HepG2 (cell line): ENCODE data around the gene GGA1. TPM values are rescaled to one million over a fixed set of nuclear protein-coding genes. Genes with fewer than 3 reads are reported as not detected.

ENCODE experiments used
- CENPT ChIP-seq: sonication (generic); formaldehyde crosslinking; IDR thresholded peaks from 2 replicates; pipeline ENCODE4 v1.8.0; 2022; ENCODE audit warnings: low read depth, mild to moderate bottlenecking, moderate library complexity, missing genetic modification reagents
- CENPX ChIP-seq: sonication (generic); formaldehyde crosslinking; IDR thresholded peaks from 2 replicates; pipeline ENCODE4 v1.9.0; 2021; ENCODE audit warnings: mild to moderate bottlenecking, missing genetic modification reagents, moderate library complexity
- FOXK2 ChIP-seq: fragments of 450-650 bp; IDR thresholded peaks from 2 replicates; pipeline ENCODE4 v1.6.1; 2016
- HCFC1 ChIP-seq: fragments of 150-350 bp; IDR thresholded peaks from 2 replicates; pipeline ENCODE4 v1.6.1; 2014; ENCODE audit warnings: low read depth, low read length
- IKZF4 ChIP-seq: sonication (generic); formaldehyde crosslinking; IDR thresholded peaks from 2 replicates; pipeline ENCODE4 v1.5.1; 2020; ENCODE audit warnings: borderline replicate concordance, mild to moderate bottlenecking, low read depth, missing genetic modification reagents; ENCODE audit errors: not compliant biosample characterization
- NCOR1 ChIP-seq: fragments of 200-600 bp; sonication (generic); IDR thresholded peaks from 2 replicates; pipeline ENCODE4 v1.7.0; 2017; ENCODE audit warnings: antibody characterized with exemption, low read length, borderline replicate concordance
- NFE2L1 ChIP-seq: sonication (generic); formaldehyde crosslinking; IDR thresholded peaks from 2 replicates; pipeline ENCODE4 v1.4.0; 2020; ENCODE audit warnings: missing genetic modification reagents, mild to moderate bottlenecking, borderline replicate concordance
- NR2F2 ChIP-seq: IDR thresholded peaks from 2 replicates; pipeline ENCODE4 v1.6.1; 2012; ENCODE audit warnings: low read depth, inconsistent platforms, borderline replicate concordance
- NRL ChIP-seq: sonication (generic); formaldehyde crosslinking; IDR thresholded peaks from 2 replicates; pipeline ENCODE4 v1.5.0; 2020; ENCODE audit warnings: missing genetic modification reagents, mild to moderate bottlenecking, moderate library complexity, borderline replicate concordance
- SKI ChIP-seq: fragments of 450-650 bp; IDR thresholded peaks from one replicate; pipeline ENCODE4 v1.6.1; 2018; ENCODE audit warnings: mild to moderate bottlenecking; ENCODE audit not compliant: partially characterized antibody
- ZBTB7B ChIP-seq: sonication (generic); formaldehyde crosslinking; IDR thresholded peaks from 2 replicates; pipeline ENCODE4 v1.4.0; 2020; ENCODE audit warnings: missing genetic modification reagents
- ZNF225 ChIP-seq: sonication (generic); formaldehyde crosslinking; IDR thresholded peaks from 2 replicates; pipeline ENCODE4 v1.4.0; 2020; ENCODE audit warnings: mild to moderate bottlenecking, missing genetic modification reagents
- ZNF274 ChIP-seq: sonication (generic); formaldehyde crosslinking; IDR thresholded peaks from 2 replicates; pipeline ENCODE4 v1.5.1; 2020; ENCODE audit warnings: mild to moderate bottlenecking, missing genetic modification reagents
- ZNF326 ChIP-seq: sonication (generic); formaldehyde crosslinking; IDR thresholded peaks from 2 replicates; pipeline ENCODE4 v1.4.0; 2020; ENCODE audit warnings: missing genetic modification reagents, borderline replicate concordance
- ZNF549 ChIP-seq: sonication (generic); formaldehyde crosslinking; IDR thresholded peaks from 2 replicates; pipeline ENCODE4 v1.5.0; 2020; ENCODE audit warnings: missing genetic modification reagents
- ZNF776 ChIP-seq: sonication (generic); formaldehyde crosslinking; IDR thresholded peaks from 2 replicates; pipeline ENCODE4 v1.4.0; 2020; ENCODE audit warnings: mild to moderate bottlenecking, missing genetic modification reagents
- polyA plus RNA-seq, 8 experiments: library from polyadenylated mRNA; depleted of rRNA in 3 of 8; stranded (reverse) in 7 of 8; unstranded in 1 of 8; fragments of >200 nt; fragmentation: Illumina TruSeq in 4 of 8; extraction: Trizol in 4 of 8; gene quantifications; 2 replicates each; pipeline versions ENCODE4 v1.2.1 to v1.2.3, GENCODE V29; 2011 to 2016; ENCODE audit warnings: low read depth in 4 of 8, missing spikeins in 1 of 8, mixed read lengths in 1 of 8; ENCODE audit not compliant: insufficient read depth in 1 of 8
- total RNA-seq, 5 experiments: library from RNA; depleted of rRNA; stranded (reverse); fragments of >200 nt; fragmentation: Illumina TruSeq; extraction: Trizol; gene quantifications; 2 replicates each; pipeline ENCODE4 v1.2.3, GENCODE V29; 2016; ENCODE audit warnings: low read depth in 1 of 5
- TF ChIP-seq, protein P1 (sequence below): sonication (generic); formaldehyde crosslinking; IDR thresholded peaks from 2 replicates; pipeline ENCODE4 v1.4.0; 2020; ENCODE audit warnings: mild to moderate bottlenecking, missing genetic modification reagents
- TF ChIP-seq, protein P2 (sequence below): sonication (generic); formaldehyde crosslinking; IDR thresholded peaks from 2 replicates; pipeline ENCODE4 v1.5.0; 2020; ENCODE audit warnings: missing genetic modification reagents, mild to moderate bottlenecking, borderline replicate concordance
- TF ChIP-seq, protein P3 (sequence below): IDR thresholded peaks from 2 replicates; pipeline ENCODE4 v1.6.1; 2016; ENCODE audit warnings: mild to moderate bottlenecking, missing biosample characterization, missing genetic modification reagents
- TF ChIP-seq, protein P4 (sequence below): sonication (generic); formaldehyde crosslinking; IDR thresholded peaks from 2 replicates; pipeline ENCODE4 v1.5.0; 2020; ENCODE audit warnings: missing genetic modification reagents

GGA1 gene
- total and polyA plus RNA-seq, 2 of the 13 experiments (the other 11 are each of a cell fraction or from before 2014, with no cell fraction given): 29.1 to 87.2 TPM

DNA sequence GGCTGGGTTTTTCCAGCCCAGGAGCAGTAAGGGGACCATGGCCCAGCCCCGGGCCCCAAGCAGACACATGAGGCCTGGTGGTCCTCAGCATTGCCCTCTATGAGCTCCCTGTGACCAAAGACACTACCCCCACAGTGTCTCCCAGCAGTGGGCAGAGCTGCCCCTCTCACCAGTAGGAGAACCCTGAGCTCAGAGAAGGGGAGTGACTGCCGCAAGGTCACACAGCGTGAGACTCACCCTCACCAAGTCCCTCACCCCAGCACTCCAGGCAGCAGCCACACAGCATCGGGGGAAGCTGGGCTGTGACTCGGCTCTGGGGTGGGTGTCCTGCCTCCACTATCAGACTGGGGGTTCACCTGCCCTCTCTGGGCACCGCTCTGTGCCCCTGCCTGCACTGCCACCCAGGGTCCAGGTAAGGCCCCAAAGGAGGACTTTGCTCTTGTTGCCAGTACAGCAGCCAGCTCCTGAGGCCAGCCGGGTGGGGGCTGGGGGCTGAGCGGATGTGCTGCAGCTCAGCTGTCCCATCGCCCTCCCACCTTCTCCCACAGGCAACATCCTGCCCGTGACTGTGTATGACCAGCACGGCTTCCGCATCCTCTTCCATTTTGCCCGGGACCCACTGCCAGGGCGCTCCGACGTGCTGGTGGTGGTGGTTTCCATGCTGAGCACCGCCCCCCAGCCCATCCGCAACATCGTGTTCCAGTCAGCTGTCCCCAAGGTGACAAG is 23.0 kb downstream of the GGA1 start (continued):
- TF ChIP-seq, protein P1, sequence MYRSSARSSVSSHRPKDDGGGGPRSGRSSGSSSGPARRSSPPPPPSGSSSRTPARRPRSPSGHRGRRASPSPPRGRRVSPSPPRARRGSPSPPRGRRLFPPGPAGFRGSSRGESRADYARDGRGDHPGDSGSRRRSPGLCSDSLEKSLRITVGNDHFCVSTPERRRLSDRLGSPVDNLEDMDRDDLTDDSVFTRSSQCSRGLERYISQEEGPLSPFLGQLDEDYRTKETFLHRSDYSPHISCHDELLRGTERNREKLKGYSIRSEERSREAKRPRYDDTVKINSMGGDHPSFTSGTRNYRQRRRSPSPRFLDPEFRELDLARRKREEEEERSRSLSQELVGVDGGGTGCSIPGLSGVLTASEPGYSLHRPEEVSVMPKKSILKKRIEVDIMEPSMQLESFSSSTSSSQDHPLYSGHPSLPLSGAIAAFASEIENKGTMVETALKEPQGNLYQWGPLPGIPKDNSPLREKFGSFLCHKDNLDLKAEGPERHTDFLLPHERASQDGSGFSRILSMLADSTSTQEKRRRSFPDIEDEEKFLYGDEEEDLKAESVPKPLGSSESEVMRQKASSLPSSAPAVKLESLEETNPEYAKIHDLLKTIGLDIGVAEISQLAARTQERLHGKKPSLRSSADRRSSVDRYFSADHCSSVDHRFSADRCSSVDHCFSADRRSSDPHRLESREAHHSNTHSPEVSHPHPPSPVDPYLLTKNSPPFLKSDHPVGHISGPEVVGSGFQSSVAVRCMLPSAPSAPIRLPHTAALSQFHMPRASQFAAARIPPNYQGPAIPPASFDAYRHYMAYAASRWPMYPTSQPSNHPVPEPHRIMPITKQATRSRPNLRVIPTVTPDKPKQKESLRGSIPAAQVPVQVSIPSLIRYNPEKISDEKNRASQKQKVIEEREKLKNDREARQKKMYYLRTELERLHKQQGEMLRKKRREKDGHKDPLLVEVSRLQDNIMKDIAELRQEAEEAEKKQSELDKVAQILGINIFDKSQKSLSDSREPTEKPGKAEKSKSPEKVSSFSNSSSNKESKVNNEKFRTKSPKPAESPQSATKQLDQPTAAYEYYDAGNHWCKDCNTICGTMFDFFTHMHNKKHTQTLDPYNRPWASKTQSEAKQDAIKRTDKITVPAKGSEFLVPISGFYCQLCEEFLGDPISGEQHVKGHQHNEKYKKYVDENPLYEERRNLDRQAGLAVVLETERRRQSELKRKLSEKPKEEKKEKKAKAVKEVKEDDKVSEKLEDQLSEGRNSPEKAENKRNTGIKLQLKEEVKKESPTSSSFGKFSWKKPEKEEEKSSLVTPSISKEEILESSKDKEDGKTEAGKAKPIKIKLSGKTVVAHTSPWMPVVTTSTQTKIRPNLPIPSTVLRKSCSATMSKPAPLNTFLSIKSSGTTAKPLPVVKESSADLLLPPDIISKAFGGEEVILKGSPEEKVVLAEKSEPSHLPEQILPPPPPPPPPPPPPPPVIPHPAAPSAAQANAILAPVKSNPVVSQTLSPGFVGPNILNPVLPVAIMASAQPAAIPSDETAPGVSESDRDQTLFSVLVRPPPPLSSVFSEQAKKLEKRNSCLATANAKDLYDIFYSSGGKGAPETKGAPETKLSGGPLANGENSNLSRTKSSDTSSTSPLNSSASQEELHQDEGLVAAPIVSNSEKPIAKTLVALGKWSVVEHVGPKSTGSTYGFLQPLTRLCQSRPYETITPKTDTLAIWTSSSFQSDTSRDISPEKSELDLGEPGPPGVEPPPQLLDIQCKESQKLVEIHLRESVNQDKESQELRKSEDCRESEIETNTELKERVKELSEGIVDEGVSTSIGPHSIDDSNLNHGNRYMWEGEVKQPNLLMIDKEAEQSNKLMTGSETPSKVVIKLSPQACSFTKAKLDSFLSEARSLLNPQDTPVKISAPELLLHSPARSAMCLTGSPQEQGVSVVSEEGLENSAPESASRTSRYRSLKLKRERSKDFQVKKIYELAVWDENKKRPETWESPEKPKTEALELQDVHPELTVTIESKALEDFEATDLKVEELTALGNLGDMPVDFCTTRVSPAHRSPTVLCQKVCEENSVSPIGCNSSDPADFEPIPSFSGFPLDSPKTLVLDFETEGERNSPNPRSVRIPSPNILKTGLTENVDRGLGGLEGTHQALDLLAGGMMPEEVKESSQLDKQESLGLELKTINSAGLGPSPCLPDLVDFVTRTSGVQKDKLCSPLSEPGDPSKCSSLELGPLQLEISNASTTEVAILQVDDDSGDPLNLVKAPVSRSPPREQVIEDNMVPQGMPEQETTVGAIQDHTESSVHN (CRISPR knock-in tag): no peak
- TF ChIP-seq NR2F2 (no peak), SKI (no peak), ZNF776 (CRISPR knock-in tag) (no peak), FOXK2 (no peak), CENPT (no peak), IKZF4 (no peak), CENPX (no peak), ZNF549 (CRISPR knock-in tag) (no peak), ZNF274 (CRISPR knock-in tag) (peak; percentile 43; the same call in 1 of the 2 replicates), NRL (CRISPR knock-in tag) (no peak), NCOR1 (no peak), NFE2L1 (CRISPR knock-in tag) (no peak), ZNF326 (CRISPR knock-in tag) (no peak), HCFC1 (no peak), ZBTB7B (CRISPR knock-in tag) (peak; percentile 66; the same call in 1 of the 2 replicates), ZNF225 (no peak)
- TF ChIP-seq, protein P2, sequence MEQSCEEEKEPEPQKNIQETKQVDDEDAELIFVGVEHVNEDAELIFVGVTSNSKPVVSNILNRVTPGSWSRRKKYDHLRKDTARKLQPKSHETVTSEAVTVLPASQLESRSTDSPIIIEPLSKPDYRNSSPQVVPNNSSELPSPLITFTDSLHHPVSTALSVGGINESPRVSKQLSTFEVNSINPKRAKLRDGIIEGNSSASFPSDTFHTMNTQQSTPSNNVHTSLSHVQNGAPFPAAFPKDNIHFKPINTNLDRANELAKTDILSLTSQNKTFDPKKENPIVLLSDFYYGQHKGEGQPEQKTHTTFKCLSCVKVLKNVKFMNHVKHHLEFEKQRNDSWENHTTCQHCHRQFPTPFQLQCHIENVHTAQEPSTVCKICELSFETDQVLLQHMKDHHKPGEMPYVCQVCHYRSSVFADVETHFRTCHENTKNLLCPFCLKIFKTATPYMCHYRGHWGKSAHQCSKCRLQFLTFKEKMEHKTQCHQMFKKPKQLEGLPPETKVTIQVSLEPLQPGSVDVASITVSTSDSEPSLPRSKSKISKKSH: no peak
- TF ChIP-seq, protein P3, sequence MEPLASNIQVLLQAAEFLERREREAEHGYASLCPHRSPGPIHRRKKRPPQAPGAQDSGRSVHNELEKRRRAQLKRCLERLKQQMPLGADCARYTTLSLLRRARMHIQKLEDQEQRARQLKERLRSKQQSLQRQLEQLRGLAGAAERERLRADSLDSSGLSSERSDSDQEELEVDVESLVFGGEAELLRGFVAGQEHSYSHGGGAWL (CRISPR knock-in tag): no peak
- TF ChIP-seq, protein P4, sequence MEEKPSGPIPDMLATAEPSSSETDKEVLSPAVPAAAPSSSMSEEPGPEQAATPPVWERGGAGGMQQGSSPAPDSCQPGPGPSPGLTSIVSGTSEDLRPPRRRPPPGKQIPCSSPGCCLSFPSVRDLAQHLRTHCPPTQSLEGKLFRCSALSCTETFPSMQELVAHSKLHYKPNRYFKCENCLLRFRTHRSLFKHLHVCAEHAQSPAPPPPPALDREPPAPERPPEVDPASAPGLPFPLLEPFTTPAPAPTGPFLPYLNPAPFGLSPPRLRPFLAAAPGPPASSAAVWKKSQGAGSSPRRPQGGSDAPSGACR: no peak
